Endothelial cell of umbilical vein (primary cell): ENCODE results near the gene ADAMTS17. TPM values are rescaled to one million over a fixed set of nuclear protein-coding genes. Genes with fewer than 3 reads are reported as not detected.

Experiments
- BruUV-seq: library from RNA; stranded (reverse); fragments of 400-500 nt; replicated peaks from 2 replicates; lab custom pipeline; 2021; lab: Mats Ljungman, UMichigan
- CTCF ChIA-PET: fragments of 300-600, 350-600 bp; sonication (Branson Sonifier 250); formaldehyde crosslinking; loops from one replicate; lab custom pipeline; 2021; ENCODE audit warnings: antibody characterized with exemption, inconsistent platforms; lab: Charles Lee
- POLR2A ChIA-PET: fragments of 300-600, 350-600 bp; sonication (Branson Sonifier 250); formaldehyde crosslinking; loops from one replicate; lab custom pipeline; 2021; ENCODE audit warnings: antibody characterized with exemption, inconsistent platforms; lab: Charles Lee
- DNase-seq: peaks from one replicate; pipeline ENCODE4 v3.0.0-alpha.2; 2011; ENCODE audit warnings: low read depth, low spot score
- FAIRE-seq: peaks from 2 replicates; lab custom pipeline; 2011; peaks lifted over from hg19 to GRCh38; lab: Jason Lieb, UNC
- H2AFZ ChIP-seq: 2 replicates; pipeline ENCODE4 v1.6.0; 2012; ENCODE audit warnings: low read depth, low read length, control low read depth, inconsistent platforms
- H3K27ac ChIP-seq: 2 replicates; pipeline ENCODE4 v1.5.1; 2011; ENCODE audit warnings: low read depth, mild to moderate bottlenecking, control low read depth, low read length, moderate library complexity; ENCODE audit not compliant: insufficient read depth
- H3K27me3 ChIP-seq, 2 experiments: 2 replicates each; pipeline versions ENCODE4 v1.6.0 to v1.6.1; 2011; ENCODE audit warnings: low read length in 2 of 2, mixed read lengths in 1 of 2; ENCODE audit not compliant: control insufficient read depth in 2 of 2, insufficient read depth in 2 of 2
- H3K36me3 ChIP-seq, 2 experiments: 2 replicates in 1 of 2; 3 replicates in 1 of 2; pipeline ENCODE4 v1.5.1; 2011; ENCODE audit warnings: low read length in 2 of 2, mild to moderate bottlenecking in 1 of 2, moderate library complexity in 1 of 2; ENCODE audit not compliant: control insufficient read depth in 2 of 2, insufficient read depth in 2 of 2; ENCODE audit errors: extremely low read depth in 1 of 2
- H3K4me1 ChIP-seq: 3 replicates; pipeline ENCODE4 v1.5.1; 2011; ENCODE audit warnings: mild to moderate bottlenecking, low read length; ENCODE audit not compliant: control insufficient read depth, insufficient read depth; ENCODE audit errors: extremely low read depth
- H3K4me2 ChIP-seq: 2 replicates; pipeline ENCODE4 v1.6.1; 2011; ENCODE audit warnings: low read length, control low read depth, mixed read lengths; ENCODE audit not compliant: insufficient read depth
- H3K4me3 ChIP-seq, 3 experiments: fragments of 200-600 bp in 1 of 3; sonication (generic), shearing (Covaris generic) in 1 of 3; replicated peaks in 1 of 3; 2 replicates each; pipeline ENCODE4 v1.5.1; 2011 to 2016; ENCODE audit warnings: control low read depth in 3 of 3, low read length in 3 of 3, mild to moderate bottlenecking in 2 of 3, inconsistent platforms in 1 of 3, low read depth in 1 of 3, moderate library complexity in 1 of 3; ENCODE audit not compliant: insufficient read depth in 1 of 3
- H3K79me2 ChIP-seq: 2 replicates; pipeline ENCODE4 v1.6.0; 2012; ENCODE audit warnings: low read length, inconsistent platforms; ENCODE audit not compliant: control insufficient read depth, insufficient read depth
- H3K9ac ChIP-seq: replicated peaks from 2 replicates; pipeline ENCODE3; 2011; ENCODE audit warnings: low read length, control low read depth; ENCODE audit not compliant: insufficient read depth; ENCODE audit errors: extremely low read depth
- H3K9me1 ChIP-seq: replicated peaks from 3 replicates; pipeline ENCODE4 v1.6.0; 2011; ENCODE audit warnings: mild to moderate bottlenecking, low read length; ENCODE audit not compliant: control insufficient read depth, insufficient read depth; ENCODE audit errors: extremely low read depth
- H3K9me3 ChIP-seq: replicated peaks from 2 replicates; pipeline ENCODE4 v1.5.1; 2012; ENCODE audit warnings: low read length, inconsistent platforms; ENCODE audit not compliant: control insufficient read depth, insufficient read depth
- H4K20me1 ChIP-seq: replicated peaks from 2 replicates; pipeline ENCODE3; 2011; ENCODE audit warnings: mild to moderate bottlenecking, low read length; ENCODE audit not compliant: control insufficient read depth, insufficient read depth; ENCODE audit errors: extremely low read depth
- MYC ChIP-seq: IDR thresholded peaks from one replicate; pipeline ENCODE4 v1.6.1; 2011; ENCODE audit warnings: mild to moderate bottlenecking, low read depth, low read length
- dilution Hi-C: fragments of 300-500 bp; cut with MboI; formaldehyde crosslinking; loops from one replicate; pipeline ENCODE4 v1.15.0; 2019; ENCODE audit warnings: low sequenced_read_pairs; ENCODE audit not compliant: extremely low pct_ligation_motif_present
- intact Hi-C: fragments of 100-400 bp; cut with micrococcal nuclease; formaldehyde crosslinking; loops from one replicate; pipeline ENCODE4 v1.10.0; 2022
- polyA plus RNA-seq, 4 experiments: library from polyadenylated mRNA; depleted of rRNA in 3 of 4; stranded (reverse) in 3 of 4; unstranded in 1 of 4; fragments of >200 nt; gene quantifications; 2 replicates each; pipeline versions ENCODE4 v1.2.1 to v1.2.3, GENCODE V29; 2011 to 2012; ENCODE audit warnings: missing spikeins in 1 of 4
- total RNA-seq: library from RNA; stranded (reverse); gene quantifications from 2 replicates; pipeline ENCODE4 v1.2.3, GENCODE V29; 2021
- TF ChIP-seq, protein P1 (sequence below), 2 donors: IDR thresholded peaks; 1 replicate in 1 of 2; 2 replicates in 1 of 2; pipeline ENCODE4 v1.5.1; 2011; ENCODE audit warnings: low read length in 2 of 2, mild to moderate bottlenecking in 2 of 2, moderate library complexity in 2 of 2, control low read depth in 1 of 2, inconsistent platforms in 1 of 2, low read depth in 1 of 2; ENCODE audit not compliant: insufficient read depth in 1 of 2; ENCODE audit errors: extremely low read depth in 1 of 2

Gene ADAMTS17
- total and polyA plus RNA-seq, 2 donors (not counting 3 experiments of a cell fraction or from before 2014, with no cell fraction given): 0.12 TPM; not detected in 1

- H4K20me1 ChIP-seq: no peaks in the 10 kb centered on the region
- H3K9me3 ChIP-seq: no peaks in the 10 kb centered on the region
- FAIRE-seq: no peak
- intact Hi-C loops: no loop called here
- no peaks in the 10 kb centered on the region for H3K79me2 ChIP-seq
- H3K9ac ChIP-seq: no peak overlapping the region
- CTCF ChIA-PET: no interaction called here
- dilution Hi-C loops: no loop called here
- POLR2A ChIA-PET: no interaction called here
- no peak overlapping the region for H3K27ac ChIP-seq
- no peak overlapping the region for H3K4me2 ChIP-seq
- peaks cover 16% of the 10 kb centered on the region for H3K4me1 ChIP-seq
- H3K36me3 ChIP-seq: no peaks in the 10 kb centered on the region
- H3K27me3 ChIP-seq: no peaks in the 10 kb centered on the region
- H3K9me1 ChIP-seq: no peaks in the 10 kb centered on the region
- H3K4me3 ChIP-seq: no peak overlapping the region
- no peak for DNase-seq
- H2AFZ ChIP-seq: no peak overlapping the region
- no peak for TF ChIP-seq MYC
- BruUV-seq: no TSS peak
These were observed 303.0 kb downstream of the ADAMTS17 start for GRCh38 chr15:100038736-100039135.

DNA sequence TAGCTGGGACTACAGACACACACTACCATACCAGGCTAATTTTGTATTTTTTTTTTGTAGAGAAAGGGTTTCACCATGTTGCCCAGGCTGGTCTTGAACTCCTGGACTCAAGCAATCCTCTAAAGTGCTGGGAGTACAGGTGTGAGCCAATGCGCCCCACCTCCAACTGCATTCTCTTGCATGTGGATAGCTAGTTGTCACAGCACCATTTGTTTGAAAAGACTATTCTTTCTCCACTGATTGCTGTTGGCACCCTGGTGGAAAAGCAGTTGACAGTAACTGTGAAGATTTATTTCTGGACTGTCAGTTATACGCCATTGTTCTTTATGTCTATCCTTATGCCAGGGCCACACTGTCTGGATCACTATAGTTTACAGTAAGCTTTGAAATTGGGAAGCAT, 303.9 kb downstream of the ADAMTS17 start:
- CTCF ChIA-PET: interaction anchor here (1.6 kb wide), 1 partner anchor 94 kb away, joined by 3 read pairs; no protein-coding TSS in a partner anchor
- BruUV-seq: no TSS peak
- Histone ChIP-seq H3K4me1 (peaks cover 7% of the 10 kb centered on the region), H3K4me2 (no peak overlapping the region), H4K20me1 (no peaks in the 10 kb centered on the region), H3K4me3 (no peak overlapping the region), H2AFZ (no peak overlapping the region), H3K36me3 (no peaks in the 10 kb centered on the region), H3K9ac (no peak overlapping the region), H3K27ac (no peak overlapping the region), H3K9me1 (no peaks in the 10 kb centered on the region), H3K9me3 (no peaks in the 10 kb centered on the region), H3K79me2 (no peaks in the 10 kb centered on the region), H3K27me3 (no peaks in the 10 kb centered on the region)
- dilution Hi-C loops (no loop called here), intact Hi-C loops (no loop called here)
- DNase-seq (no peak), FAIRE-seq (no peak)
- TF ChIP-seq, protein P1, sequence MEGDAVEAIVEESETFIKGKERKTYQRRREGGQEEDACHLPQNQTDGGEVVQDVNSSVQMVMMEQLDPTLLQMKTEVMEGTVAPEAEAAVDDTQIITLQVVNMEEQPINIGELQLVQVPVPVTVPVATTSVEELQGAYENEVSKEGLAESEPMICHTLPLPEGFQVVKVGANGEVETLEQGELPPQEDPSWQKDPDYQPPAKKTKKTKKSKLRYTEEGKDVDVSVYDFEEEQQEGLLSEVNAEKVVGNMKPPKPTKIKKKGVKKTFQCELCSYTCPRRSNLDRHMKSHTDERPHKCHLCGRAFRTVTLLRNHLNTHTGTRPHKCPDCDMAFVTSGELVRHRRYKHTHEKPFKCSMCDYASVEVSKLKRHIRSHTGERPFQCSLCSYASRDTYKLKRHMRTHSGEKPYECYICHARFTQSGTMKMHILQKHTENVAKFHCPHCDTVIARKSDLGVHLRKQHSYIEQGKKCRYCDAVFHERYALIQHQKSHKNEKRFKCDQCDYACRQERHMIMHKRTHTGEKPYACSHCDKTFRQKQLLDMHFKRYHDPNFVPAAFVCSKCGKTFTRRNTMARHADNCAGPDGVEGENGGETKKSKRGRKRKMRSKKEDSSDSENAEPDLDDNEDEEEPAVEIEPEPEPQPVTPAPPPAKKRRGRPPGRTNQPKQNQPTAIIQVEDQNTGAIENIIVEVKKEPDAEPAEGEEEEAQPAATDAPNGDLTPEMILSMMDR (IDR thresholded peaks at IDR 0.05; ENCODE audit: extremely low read depth in 1 of 2, insufficient read depth in 1 of 2, low read depth in 1 of 2, low read length in 2 of 2): no peak
- POLR2A ChIA-PET: no interaction called here
